OCI-LY7 (cell line): Measurements from ENCODE around the gene RAB8B.

Experiments
- CTCF ChIP-seq: fragments of 200-600 bp; sonication (generic); conservative IDR thresholded peaks from 2 replicates; pipeline ENCODE4 v1.5.1; 2014; ENCODE audit warnings: mild to moderate bottlenecking, antibody characterized with exemption, low read length, moderate library complexity, mixed read lengths
- EZH2phosphoT487 ChIP-seq: fragments of 200-600 bp; sonication (generic); IDR thresholded peaks from 2 replicates; pipeline ENCODE4 v1.6.1; 2018; ENCODE audit warnings: low read depth, borderline replicate concordance, mild to moderate bottlenecking, mixed run types, antibody characterized with exemption, low read length, moderate library complexity, mixed read lengths

GRCh38 chr15:63254991-63255390, 65.6 kb downstream of the RAB8B start:
- TF ChIP-seq CTCF (no peak), EZH2phosphoT487 (no peak)
